Astrocyte (in vitro differentiated cells and primary cell): ENCODE results near the gene KLRG1. TPM values are rescaled to one million over a fixed set of nuclear protein-coding genes. Genes with fewer than 3 reads are reported as not detected.

ENCODE experiments used
- DNase-seq: peaks from one replicate; pipeline ENCODE4 v3.0.0-alpha.2; 2010; ENCODE audit warnings: low read depth
- FAIRE-seq: peaks from 2 replicates; lab custom pipeline; 2011; peaks lifted over from hg19 to GRCh38; lab: Jason Lieb, UNC
- H2AFZ ChIP-seq: 2 replicates; pipeline ENCODE4 v1.6.0; 2012; ENCODE audit warnings: low read depth, low read length, inconsistent platforms
- H3K27ac ChIP-seq: 2 replicates; pipeline ENCODE4 v1.5.1; 2011; ENCODE audit warnings: low read depth, low read length, inconsistent platforms
- H3K27me3 ChIP-seq: 2 replicates; pipeline ENCODE4 v1.6.0; 2011; ENCODE audit warnings: low read length, inconsistent platforms; ENCODE audit not compliant: insufficient read depth
- H3K36me3 ChIP-seq: 2 replicates; pipeline ENCODE4 v1.5.1; 2011; ENCODE audit warnings: low read length, inconsistent platforms; ENCODE audit not compliant: insufficient read depth
- H3K4me1 ChIP-seq: 2 replicates; pipeline ENCODE4 v1.5.1; 2011; ENCODE audit warnings: low read length, inconsistent platforms; ENCODE audit not compliant: insufficient read depth
- H3K4me2 ChIP-seq: 2 replicates; pipeline ENCODE4 v1.6.0; 2012; ENCODE audit warnings: low read length, inconsistent platforms
- H3K4me3 ChIP-seq: 2 replicates; pipeline ENCODE4 v1.5.1; 2011; ENCODE audit warnings: low read depth, mild to moderate bottlenecking, low read length, inconsistent platforms; ENCODE audit not compliant: insufficient read depth
- H3K79me2 ChIP-seq: 2 replicates; pipeline ENCODE4 v1.6.0; 2012; ENCODE audit warnings: mild to moderate bottlenecking, low read length, inconsistent platforms; ENCODE audit not compliant: insufficient read depth
- H3K9ac ChIP-seq: 2 replicates; pipeline ENCODE4 v1.6.0; 2012; ENCODE audit warnings: mild to moderate bottlenecking, low read length, inconsistent platforms
- H3K9me3 ChIP-seq: 2 replicates; pipeline ENCODE4 v1.5.1; 2012; ENCODE audit warnings: low read depth, mild to moderate bottlenecking, low read length, inconsistent platforms; ENCODE audit not compliant: insufficient read depth
- H4K20me1 ChIP-seq: 2 replicates; pipeline ENCODE4 v1.6.0; 2012; ENCODE audit warnings: low read length, inconsistent platforms; ENCODE audit not compliant: insufficient read depth
- H3K27ac Mint-ChIP-seq: one replicate; pipeline ENCODE4 v1.8.0; 2021; ENCODE audit warnings: mild to moderate bottlenecking, mixed read lengths; ENCODE audit not compliant: unreplicated experiment
- H3K27me3 Mint-ChIP-seq: one replicate; pipeline ENCODE4 v1.8.0; 2021; ENCODE audit warnings: low read depth, mixed read lengths; ENCODE audit not compliant: unreplicated experiment
- H3K36me3 Mint-ChIP-seq: one replicate; pipeline ENCODE4 v1.8.0; 2021; ENCODE audit warnings: low read depth, mixed read lengths; ENCODE audit not compliant: unreplicated experiment
- H3K4me1 Mint-ChIP-seq: one replicate; pipeline ENCODE4 v1.8.0; 2021; ENCODE audit warnings: low read depth, mixed read lengths; ENCODE audit not compliant: unreplicated experiment
- H3K4me3 Mint-ChIP-seq: one replicate; pipeline ENCODE4 v1.8.0; 2021; ENCODE audit warnings: mild to moderate bottlenecking, moderate library complexity, mixed read lengths; ENCODE audit not compliant: unreplicated experiment
- H3K9me3 Mint-ChIP-seq: one replicate; pipeline ENCODE4 v1.8.0; 2021; ENCODE audit warnings: mild to moderate bottlenecking, mixed read lengths; ENCODE audit not compliant: unreplicated experiment
- CTCF ChIP-seq: IDR thresholded peaks from 2 replicates; pipeline ENCODE4 v1.5.1; 2011; ENCODE audit warnings: low read depth, mild to moderate bottlenecking, inconsistent platforms, low read length, moderate library complexity; ENCODE audit not compliant: insufficient read depth
- EZH2 ChIP-seq: IDR thresholded peaks from 2 replicates; pipeline ENCODE4 v1.6.1; 2012; ENCODE audit warnings: mild to moderate bottlenecking, low read length, inconsistent platforms; ENCODE audit not compliant: insufficient read depth
- total RNA-seq: library from RNA; stranded (reverse); gene quantifications from 2 replicates; pipeline ENCODE4 v1.2.1, GENCODE V29; 2021

The KLRG1 gene
- total RNA-seq, 1 donor from 2014 or later, result 2.2 TPM

GRCh38 chr12:9047105-9047504, 57.8 kb downstream of the KLRG1 start:
- TF ChIP-seq CTCF (no peak), EZH2 (no peak)
- Mint-ChIP-seq H3K9me3 (no peaks in the 10 kb centered on the region), H3K27me3 (no peaks in the 10 kb centered on the region), H3K4me1 (no peaks in the 10 kb centered on the region), H3K27ac (no peak overlapping the region), H3K36me3 (no peaks in the 10 kb centered on the region), H3K4me3 (no peak overlapping the region)
- Histone ChIP-seq H3K9ac (no peak overlapping the region), H3K4me1 (no peaks in the 10 kb centered on the region), H4K20me1 (no peaks in the 10 kb centered on the region), H2AFZ (no peak overlapping the region), H3K27me3 (no peaks in the 10 kb centered on the region), H3K27ac (no peak overlapping the region), H3K4me3 (no peak overlapping the region), H3K79me2 (no peaks in the 10 kb centered on the region), H3K9me3 (no peaks in the 10 kb centered on the region), H3K4me2 (no peak overlapping the region), H3K36me3 (no peaks in the 10 kb centered on the region)
- no peak for DNase-seq
- FAIRE-seq, result no peak

- Histone ChIP-seq H3K4me3 (no peak overlapping the region), H3K27ac (no peak overlapping the region), H3K4me1 (no peaks in the 10 kb centered on the region), H4K20me1 (no peaks in the 10 kb centered on the region), H2AFZ (no peak overlapping the region), H3K79me2 (no peaks in the 10 kb centered on the region), H3K9me3 (no peaks in the 10 kb centered on the region), H3K4me2 (no peak overlapping the region), H3K9ac (no peak overlapping the region), H3K36me3 (no peaks in the 10 kb centered on the region), H3K27me3 (peaks cover 2% of the 10 kb centered on the region)
- TF ChIP-seq CTCF (no peak), EZH2 (no peak)
- no peaks in the 10 kb centered on the region for H3K4me1 Mint-ChIP-seq
- H3K27me3 Mint-ChIP-seq, result no peaks in the 10 kb centered on the region
- no peak for FAIRE-seq
- no peak overlapping the region for H3K4me3 Mint-ChIP-seq
- no peak for DNase-seq
- H3K9me3 Mint-ChIP-seq, result no peaks in the 10 kb centered on the region
- no peak overlapping the region for H3K27ac Mint-ChIP-seq
- H3K36me3 Mint-ChIP-seq, result no peaks in the 10 kb centered on the region
These were observed 59.6 kb downstream of the KLRG1 start for GRCh38 chr12:9048930-9049329.

GRCh38 chr12:9049520-9050133, 60.3 kb downstream of the KLRG1 start:
- H3K27ac Mint-ChIP-seq, result no peak overlapping the region
- TF ChIP-seq CTCF (peak; percentile 48), EZH2 (no peak)
- Histone ChIP-seq H3K27ac (no peak overlapping the region), H3K4me2 (no peak overlapping the region), H3K79me2 (no peaks in the 10 kb centered on the region), H3K9me3 (no peaks in the 10 kb centered on the region), H3K36me3 (no peaks in the 10 kb centered on the region), H3K4me1 (no peaks in the 10 kb centered on the region), H2AFZ (no peak overlapping the region), H3K4me3 (no peak overlapping the region), H3K9ac (no peak overlapping the region), H4K20me1 (no peaks in the 10 kb centered on the region), H3K27me3 (peaks cover 2% of the 10 kb centered on the region)
- FAIRE-seq (no peak), DNase-seq (peak; percentile 8)
- H3K9me3 Mint-ChIP-seq, result no peaks in the 10 kb centered on the region
- no peaks in the 10 kb centered on the region for H3K4me1 Mint-ChIP-seq
- no peaks in the 10 kb centered on the region for H3K36me3 Mint-ChIP-seq
- no peak overlapping the region for H3K4me3 Mint-ChIP-seq
- no peaks in the 10 kb centered on the region for H3K27me3 Mint-ChIP-seq
